GM21717 (cell line): ENCODE measurements around the gene VCAN.

ENCODE experiments used
- ATAC-seq: cut with Tn5 transposase; IDR thresholded peaks from one replicate; pipeline ENCODE4 v1.9.1; 2021; ENCODE audit warnings: mild to moderate bottlenecking, moderate library complexity; ENCODE audit not compliant: unreplicated experiment

The VCAN gene

GRCh38 chr5:83494087-83494620 is 22.6 kb downstream of the VCAN start:
- no peak for ATAC-seq

- ATAC-seq: no peak
These were observed 23.1 kb downstream of the VCAN start for GRCh38 chr5:83494666-83495065.

- no peak for ATAC-seq
These were observed 25.1 kb downstream of the VCAN start for GRCh38 chr5:83496626-83497025.

- ATAC-seq: peak; percentile 78
These were observed 27.0 kb downstream of the VCAN start for GRCh38 chr5:83498585-83498984.

- no peak for ATAC-seq
These were observed 32.1 kb downstream of the VCAN start for GRCh38 chr5:83503662-83504061.

- no peak for ATAC-seq
These were observed 35.9 kb downstream of the VCAN start for GRCh38 chr5:83507431-83507830.

GRCh38 chr5:83509540-83509939 is 38.0 kb downstream of the VCAN start:
- ATAC-seq: no peak

- ATAC-seq: peak; percentile 94
These were observed 38.7 kb downstream of the VCAN start for GRCh38 chr5:83510260-83510659.

GRCh38 chr5:83512061-83512745 is 40.7 kb downstream of the VCAN start:
- ATAC-seq: no peak

GRCh38 chr5:83513081-83513480 is 41.5 kb downstream of the VCAN start:
- no peak for ATAC-seq

- ATAC-seq: no peak
These were observed 41.9 kb downstream of the VCAN start for GRCh38 chr5:83513491-83513890.

GRCh38 chr5:83516377-83516776 is 44.8 kb downstream of the VCAN start:
- ATAC-seq: no peak

- no peak for ATAC-seq
These were observed 45.6 kb downstream of the VCAN start for GRCh38 chr5:83517072-83517687.

GRCh38 chr5:83517688-83518085 is 46.1 kb downstream of the VCAN start:
- ATAC-seq: no peak

GRCh38 chr5:83518319-83519061 is 46.9 kb downstream of the VCAN start:
- no peak for ATAC-seq

GRCh38 chr5:83522446-83522845 is 50.9 kb downstream of the VCAN start:
- ATAC-seq: no peak

GRCh38 chr5:83523929-83524328 is 52.4 kb downstream of the VCAN start:
- ATAC-seq: no peak

GRCh38 chr5:83524345-83524744 is 52.8 kb downstream of the VCAN start:
- no peak for ATAC-seq

GRCh38 chr5:83524991-83525390 is 53.4 kb downstream of the VCAN start:
- no peak for ATAC-seq

GRCh38 chr5:83526289-83526688 is 54.7 kb downstream of the VCAN start:
- no peak for ATAC-seq

GRCh38 chr5:83527221-83527620 is 55.7 kb downstream of the VCAN start:
- ATAC-seq: no peak
